GM18499 (cell line): ENCODE data around the gene CERS1.
"Not testable (repeated sequence)": the region's sequence is repeated elsewhere in the genome, so short reads cannot be mapped to it uniquely, and the experiment has no call there.

Experiments
- ATAC-seq: cut with Tn5 transposase; IDR thresholded peaks from one replicate; pipeline ENCODE4 v1.9.1; 2021; ENCODE audit warnings: moderate number of reproducible peaks; ENCODE audit not compliant: insufficient read depth, unreplicated experiment

The CERS1 gene

DNA sequence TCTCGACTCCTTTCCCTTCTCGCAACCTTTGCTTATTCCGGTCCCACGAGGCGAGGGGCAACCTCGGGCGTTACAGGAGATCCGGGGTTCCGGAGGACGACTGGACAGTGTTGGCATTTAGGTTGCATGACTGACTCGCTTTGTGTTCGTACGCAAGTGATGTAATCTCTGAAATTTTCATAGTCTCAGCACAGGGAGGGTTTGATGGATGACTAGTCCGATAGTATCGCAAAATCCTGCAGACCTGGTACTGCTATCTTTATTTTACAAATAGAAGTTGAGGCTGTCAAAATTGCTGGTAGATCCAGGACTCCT is 23.9 kb upstream of the CERS1 start:
- ATAC-seq, result no peak

DNA sequence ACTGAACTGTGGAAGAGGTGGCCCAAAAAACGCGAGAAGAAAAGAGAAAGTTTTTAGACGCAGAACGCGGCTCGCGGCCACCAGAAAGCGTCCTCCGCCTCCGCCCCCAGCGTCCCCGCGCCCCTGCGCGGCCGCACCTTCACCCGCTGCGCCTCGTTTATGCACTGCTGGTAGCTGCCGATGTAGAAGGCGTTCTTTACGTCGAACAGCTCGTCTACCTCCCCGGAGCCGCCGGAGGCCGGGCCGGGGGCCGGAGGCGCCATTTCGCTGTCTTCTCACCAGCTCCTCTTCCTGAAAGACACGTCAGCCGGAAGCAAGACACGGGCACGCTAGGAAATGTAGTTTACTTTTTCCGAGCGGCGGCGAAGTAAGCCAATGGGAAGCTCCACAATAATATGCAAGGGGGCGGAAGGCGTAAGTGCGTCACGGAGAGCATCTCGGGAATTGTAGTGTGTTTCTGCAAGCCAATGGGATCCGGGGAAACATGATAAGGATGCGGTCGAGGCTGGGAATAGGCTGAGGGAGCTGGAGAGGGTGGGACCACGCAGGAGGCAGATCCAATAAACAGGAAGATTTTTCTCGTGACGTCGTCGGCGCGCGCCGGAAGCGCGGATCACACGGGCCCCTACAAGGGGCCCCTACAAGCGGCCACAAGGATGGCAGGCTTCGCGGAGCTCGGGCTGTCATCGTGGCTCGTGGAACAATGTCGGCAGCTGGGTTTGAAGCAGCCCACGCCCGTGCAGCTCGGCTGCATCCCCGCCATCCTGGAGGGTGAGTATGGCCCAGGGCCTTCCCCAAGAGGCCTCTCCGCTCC is 23.3 kb upstream of the CERS1 start, which contains the start of the genes COPE and DDX49:
Gene COPE, minus strand, starts transcription at position 302 of the 814 bp plus-strand sequence. Its CDS starts 39 bp downstream, at position 263.
Gene DDX49, plus strand, starts transcription at position 630 of the 814 bp plus-strand sequence. Its CDS starts 27 bp downstream, at position 657.
- peak; percentile 83 for ATAC-seq

DNA sequence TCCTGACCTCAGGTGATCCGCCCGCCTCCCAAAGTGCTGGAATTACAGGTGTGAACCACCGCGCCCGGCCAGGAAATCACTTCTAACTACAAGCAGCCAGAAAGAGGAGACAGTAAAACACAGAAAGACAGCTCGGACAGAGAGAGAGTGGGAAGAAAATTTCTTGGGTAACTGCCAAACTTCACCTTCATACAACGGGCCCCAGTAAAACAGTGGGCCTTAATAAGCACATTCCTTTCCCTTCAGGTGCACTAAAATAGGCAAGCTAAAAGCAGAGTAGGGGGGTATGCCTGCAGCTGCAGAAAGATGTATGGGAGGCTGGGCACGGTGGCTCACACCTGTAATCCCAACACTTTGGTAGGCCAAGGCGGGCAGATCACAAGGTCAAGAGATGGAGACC is 21.6 kb upstream of the CERS1 start:
- not testable (repeated sequence) for ATAC-seq

DNA sequence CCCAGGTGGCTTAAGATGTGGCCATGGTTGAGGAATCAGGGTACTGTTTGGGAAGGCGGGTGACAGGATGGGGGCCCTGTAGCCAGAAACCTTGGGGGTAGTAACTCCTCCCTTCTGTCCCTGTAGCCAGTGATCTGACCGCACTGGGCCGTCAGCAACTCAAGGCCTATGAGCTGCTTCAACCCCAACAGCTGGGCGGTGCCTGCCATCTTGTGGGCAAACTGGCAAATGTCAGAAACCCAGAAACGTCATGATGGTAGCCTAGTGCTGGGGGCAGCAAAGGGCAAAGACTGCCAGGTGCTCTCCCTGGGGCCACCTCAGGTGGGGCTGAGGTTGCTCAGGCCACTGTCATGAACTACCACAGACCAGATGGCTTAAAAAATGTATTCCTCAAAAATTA is 19.7 kb upstream of the CERS1 start:
- no peak for ATAC-seq

DNA sequence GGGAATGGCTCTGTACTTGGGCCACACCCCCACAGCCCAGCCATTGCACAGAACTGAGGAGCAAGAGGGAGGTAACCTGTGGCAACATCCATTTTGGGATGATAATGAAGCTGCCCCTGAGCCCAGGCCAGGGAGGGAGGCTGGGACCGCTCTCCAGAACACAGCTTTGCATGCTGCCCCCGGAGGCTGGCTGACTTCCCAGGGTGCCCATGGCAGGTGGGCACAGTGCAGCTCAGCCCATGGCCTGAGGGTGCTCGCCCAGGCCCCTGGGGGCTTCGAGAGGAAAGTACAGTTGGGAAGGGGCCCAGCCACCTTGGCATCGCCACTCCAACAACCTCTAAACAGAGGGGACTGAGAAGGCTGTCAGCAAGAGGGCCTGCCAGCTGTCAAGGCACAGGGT is 17.5 kb upstream of the CERS1 start:
- no peak for ATAC-seq

DNA sequence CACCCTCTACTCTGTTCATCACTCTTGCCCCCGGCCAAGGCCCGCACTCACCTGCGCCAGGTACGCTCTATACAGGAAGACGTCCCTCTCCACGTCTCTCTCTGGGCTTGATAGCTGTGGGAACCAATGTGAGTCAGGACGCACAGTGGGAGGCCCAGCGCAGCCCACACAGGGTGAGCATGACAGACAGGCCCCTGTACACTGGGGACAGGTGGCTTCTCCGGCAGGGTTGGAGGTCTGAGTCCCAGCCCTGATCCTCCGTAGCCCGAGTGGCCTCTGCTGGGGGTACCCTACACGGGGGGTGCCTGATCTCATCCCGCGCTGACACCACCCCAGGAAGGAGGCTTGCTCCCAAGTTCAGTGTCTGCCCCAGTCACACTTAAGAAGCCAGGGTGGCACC is 17.0 kb upstream of the CERS1 start:
- no peak for ATAC-seq

DNA sequence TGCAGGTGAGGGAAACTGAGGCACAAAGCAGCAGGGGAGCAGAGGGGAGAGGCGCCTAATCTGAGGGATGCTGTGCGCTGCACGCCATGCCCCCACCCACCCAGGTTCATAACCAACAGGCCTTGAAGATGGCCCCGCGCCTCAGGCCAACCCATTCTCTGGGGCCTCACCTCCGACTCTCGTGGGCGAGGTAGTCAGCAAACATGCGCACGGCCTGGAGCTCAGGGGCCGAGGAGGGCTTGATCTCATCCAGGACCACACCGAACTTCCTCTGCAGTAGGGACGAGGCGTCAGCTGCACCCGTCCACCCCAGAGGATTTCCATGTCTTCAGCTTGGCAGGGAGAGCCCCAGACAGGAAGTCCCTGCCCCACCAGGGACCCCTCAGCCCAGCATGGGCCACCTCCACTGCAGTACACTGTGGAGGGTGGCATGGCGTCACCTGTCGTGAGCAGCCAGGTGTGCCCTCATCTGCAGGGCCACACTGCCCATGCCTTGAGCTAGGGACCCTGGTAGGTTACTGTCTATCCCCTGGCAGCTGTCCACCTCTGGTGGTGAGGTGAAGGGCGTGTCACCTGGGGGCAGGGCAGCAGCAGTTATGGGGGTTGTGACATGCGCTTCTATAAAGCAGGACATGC is 15.0 kb upstream of the CERS1 start:
- ATAC-seq, result no peak

DNA sequence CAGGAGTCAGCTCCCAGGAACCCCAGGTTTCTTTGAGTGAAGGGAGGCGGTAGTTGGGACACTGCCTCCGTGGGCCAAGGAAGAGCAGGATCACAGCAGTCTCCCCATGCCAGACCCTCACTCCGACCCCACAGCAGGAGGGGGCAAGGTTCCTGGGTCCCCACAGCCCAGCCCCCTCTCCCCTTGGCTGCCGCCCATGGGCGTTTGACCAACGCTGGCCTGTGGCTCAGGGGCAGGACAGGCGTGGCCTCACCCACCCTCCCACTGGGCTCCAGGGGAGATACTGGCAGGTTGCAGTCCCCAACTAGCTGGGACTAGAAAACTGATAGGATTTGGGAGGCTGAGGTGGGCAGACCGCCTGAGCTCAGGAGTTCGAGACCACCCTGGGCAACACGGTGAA is 14.1 kb upstream of the CERS1 start:
- no peak for ATAC-seq

DNA sequence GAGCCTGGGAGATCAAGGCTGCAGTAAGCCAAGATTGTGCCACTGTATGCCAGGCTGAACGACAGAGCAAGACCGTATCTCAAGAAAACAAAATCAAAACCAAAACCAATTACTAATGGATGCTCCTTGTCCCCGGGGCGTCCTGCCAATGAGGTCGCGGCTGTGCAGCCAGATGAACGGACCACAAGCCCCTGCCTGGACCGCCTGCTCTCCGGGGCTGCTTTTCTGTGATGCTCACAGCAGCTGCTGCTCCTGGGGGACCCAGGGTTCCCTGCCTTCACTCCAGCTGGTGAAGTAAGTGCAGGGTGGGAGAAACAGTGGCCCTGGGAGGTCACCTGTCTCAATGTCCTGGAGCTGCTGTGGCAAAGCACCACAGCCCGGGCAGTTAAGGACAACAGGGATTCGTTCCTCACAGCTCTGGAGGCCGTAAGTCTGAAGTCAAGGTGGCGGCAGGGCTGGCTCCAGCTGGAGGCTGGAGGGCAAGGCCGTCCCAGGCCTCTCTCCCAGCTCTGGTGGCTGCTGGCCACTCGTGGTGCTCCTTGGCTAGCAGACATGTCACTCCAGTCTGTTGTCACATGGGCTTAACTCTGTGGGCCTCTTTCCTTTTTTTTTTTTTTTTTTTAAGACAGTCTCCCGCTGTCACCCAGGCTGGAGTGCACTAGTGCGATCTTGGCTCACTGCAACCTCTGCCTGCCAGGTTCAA is 13.1 kb upstream of the CERS1 start:
- ATAC-seq, result no peak

DNA sequence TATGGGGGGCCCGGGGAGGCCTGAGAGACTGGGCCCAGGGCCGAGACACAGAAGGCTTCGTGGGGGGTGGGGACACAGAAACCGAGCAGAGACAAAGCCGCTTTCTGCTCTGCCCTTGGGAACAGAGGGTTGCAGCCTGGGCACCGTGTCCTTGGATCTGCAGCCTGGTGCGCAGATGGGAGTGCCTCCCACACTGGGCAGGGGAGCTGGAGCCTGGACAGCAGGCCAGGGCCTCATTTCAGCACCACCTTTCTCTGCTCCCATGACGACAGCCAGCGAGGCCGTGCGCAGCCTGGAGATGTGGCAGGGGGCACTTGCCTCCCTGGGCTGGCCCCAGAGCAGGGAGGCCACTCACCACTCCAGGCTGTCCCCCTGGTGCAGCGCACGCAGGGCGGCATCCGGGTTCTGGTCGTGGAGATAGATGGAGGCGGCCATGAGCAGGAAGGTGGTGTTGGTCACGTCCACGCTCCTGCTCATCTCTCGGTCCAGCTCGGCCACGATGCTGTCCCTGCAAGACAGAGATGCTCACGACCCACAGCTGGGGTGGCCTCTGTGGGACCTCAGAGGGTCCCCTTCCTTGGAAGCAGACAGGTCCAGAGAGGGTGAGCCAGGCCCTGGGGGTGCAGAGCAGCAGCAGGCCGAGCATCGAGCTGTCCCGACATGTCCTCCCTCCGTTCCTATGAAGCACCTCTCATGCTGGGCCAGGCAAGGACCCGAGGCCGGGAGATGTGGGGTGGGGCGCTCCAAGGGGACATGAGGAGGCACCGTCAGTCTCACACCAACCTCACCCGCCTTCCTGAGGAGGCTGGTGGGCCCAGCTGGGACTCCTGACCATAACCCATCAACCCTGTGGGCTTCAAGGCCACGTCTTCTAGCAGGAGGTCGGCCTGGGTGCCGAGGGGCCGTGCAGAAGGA is 10.9 kb upstream of the CERS1 start:
- ATAC-seq, result no peak

DNA sequence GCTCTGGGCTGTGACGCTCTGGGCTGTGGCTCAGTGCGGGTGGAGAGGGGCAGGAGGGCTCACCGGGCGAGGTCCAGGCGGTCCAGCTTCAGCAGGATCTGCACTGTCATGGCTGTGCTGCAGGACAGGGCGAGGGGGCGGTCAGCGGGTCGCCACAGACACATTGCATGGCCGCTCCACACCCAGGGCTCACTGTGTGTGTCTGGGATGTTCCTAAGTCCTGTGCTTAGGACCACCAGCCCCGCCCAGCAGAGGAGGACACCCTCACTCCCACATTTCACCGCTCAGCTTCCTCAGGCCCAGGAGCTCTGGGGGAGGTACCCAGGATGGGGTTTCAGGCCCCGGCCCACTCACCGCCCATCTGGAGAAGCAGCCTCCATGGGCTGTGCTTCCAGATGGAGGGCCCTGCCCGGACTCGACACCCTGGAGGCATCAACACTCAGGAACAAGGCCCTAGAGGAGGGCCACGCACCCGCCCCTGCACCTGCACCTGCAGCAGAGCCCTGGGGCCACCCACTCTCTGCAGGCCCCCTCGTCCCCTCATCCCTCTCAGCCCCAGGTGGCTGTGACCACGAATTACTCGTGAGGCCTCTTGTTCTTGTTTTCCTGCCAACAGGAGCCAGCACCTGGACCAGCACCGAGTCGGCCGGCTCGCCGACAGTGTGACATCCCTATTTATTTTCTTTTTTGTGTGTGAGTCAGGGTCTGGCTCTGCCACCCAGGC is 9.7 kb upstream of the CERS1 start:
- ATAC-seq, result no peak

DNA sequence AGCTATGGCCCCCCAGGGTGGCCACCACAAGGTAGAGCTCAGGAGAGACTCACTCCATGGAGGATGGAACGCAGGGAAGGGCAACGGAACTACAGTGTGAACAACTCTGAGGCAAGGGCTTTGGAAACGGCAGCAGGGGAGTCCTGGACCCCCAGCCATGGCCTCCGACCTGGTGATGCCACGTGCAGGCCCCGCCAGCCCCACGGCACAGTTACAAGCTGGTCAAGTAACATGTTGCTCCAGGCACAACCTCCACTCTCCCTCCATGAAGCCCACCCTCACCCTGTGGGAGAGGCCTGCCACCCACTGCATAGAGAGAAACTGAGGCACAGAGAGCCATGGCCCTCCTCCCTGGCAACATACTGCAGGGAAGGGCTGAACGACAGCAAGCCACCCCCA is 9.1 kb upstream of the CERS1 start:
- no peak for ATAC-seq

DNA sequence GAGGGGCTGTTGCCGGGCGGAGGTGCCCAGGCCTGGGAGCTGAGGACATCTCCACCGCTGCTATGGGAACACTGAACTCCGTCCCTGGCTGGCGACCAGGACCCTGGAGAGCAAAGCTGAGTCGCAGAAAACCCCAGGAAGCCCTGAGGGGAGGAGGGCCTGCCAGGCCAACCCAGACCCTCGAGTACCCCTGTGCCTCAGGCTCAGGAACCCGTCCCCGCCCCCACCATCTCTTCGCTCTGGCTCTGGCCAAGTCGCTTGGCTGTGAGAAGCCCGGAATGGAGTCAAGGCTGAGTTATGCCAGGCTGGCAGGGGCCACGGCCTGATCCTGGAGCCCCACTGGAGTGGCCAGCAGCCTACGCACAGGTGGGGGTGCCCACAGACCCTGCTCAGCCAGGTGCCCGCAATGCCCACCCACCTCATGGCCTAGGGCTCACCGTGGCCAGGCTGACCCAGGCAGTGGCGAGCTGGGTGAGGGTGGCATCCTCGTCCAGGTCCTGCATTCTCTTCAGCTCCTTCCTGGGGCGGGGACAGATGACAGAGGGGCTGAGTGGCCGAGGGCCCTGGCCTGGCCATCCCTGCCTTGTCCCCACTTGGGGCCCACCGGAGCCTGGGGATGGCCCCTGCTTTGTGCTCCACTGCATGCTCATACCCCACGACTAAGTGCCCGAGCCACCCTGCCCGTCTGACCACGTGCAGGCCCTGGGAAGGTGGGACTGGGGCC is 8.5 kb upstream of the CERS1 start:
- no peak for ATAC-seq

DNA sequence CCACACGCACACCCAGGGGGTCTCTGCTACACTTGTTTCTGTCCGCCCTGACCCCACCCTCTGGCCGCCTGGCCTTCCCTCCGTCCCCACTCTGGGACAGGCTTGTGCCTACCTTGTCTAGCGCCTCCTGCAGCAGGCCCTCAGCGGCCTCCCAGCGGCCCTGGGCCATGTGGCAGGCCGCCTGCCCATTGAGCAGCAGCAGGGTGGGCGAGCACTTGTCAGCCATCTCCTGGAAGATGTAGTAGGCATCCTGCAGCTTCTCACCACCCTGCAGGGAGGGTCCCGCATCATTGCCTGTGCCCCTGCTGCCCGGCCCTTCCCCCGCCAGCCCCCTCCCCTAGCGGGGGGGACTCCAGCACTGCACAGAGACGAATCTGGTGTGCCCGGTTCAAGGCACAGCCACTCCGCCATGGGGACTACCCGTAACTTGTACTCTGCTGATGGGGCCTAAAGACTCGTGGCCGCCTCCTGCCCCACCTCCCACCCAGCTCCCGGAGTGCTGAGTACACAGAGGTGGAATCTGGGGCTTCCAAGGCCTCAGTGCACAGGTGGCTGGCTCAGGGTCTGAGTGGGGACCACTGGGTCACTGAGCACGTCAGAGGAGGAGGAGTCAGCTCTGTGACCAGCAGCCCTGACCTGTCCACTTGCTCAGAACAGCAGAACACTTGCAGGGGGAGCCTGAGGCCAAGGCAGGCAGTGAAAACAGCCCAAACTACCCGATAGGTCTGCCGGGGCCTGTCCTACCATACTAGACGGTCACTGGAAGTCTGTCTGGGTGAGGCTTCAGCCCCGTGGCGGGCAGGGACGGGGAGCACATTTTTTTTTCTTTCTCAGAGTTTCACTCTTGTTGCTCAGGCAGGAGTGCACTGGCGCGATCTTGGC is 7.4 kb upstream of the CERS1 start:
- no peak for ATAC-seq

DNA sequence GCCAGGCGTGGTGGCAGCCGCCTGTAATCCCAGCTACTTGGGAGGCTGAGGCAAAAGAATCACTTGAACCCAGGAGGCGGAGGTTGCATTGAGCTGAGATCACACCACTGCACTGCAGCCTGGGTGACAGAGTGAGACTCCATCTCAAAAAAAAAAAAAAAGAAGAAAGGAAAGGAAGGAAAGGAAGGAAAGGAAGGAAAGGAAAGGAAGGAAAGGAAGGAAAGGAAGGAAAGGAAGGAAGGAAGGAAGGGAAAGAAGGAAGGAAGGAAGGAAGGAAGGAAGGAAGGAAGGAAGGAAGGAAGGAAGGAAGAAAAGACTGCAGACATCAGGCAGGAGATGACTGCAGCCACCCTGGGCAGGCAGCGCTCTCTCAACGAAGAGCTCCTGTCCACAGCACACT is 6.6 kb upstream of the CERS1 start:
- ATAC-seq, result not testable (repeated sequence)

DNA sequence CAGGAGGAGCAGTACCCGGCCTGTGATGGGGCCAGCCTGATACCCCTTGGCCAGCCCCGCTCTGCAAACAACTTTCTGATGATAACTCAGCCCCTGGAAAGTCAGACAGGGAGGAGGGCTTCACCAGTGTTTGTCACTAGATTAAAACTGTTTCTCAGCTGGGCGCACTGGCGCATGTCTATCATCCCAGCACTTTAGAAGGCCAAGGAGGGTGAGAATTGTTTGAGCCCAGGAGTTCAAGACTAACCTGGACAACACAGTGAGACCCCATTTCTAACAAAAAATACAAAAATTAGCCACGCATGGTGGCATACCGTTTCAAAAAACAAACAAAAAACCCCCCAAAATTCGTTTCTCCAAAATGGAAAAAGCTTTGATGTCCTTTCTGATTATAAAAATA is 5.5 kb upstream of the CERS1 start:
- no peak for ATAC-seq

DNA sequence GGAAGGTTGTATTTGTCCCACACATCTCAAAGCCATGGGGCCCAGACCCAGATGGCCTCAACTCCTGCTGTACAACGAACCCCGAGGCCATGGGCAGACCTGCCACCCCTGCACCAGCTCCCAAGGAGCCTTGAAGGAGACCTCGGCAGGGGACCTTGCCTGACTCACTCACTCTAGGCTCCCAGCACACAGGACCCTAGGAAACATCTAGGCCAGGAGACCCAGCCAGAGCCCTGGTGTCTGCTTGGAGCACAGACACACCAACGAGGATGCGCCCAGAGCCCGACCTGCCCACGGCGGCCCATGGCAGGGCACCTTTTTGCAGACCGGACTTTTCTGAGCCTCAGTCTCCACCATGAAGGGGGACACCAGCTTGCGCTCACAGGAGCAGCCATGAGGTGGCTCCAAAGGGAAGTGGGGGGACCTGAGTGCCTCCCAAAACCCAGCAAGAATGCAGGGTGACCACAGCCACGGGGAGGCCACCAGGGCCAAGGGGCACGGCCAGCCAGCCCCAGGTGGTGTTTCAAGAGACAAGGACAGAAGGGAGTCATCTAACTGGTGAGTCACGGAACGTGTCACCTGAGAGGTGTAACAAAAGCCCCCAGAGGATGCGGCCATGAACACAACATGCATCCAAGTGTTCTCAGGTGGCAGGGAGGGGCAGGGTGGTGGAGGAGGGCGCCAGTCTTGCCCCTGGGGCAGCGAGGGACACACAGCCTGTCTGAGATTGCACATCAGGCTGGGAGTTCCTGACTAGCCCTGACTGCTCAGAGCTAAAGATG is 4.9 kb upstream of the CERS1 start:
- ATAC-seq, result no peak
